ENCODE data around the gene ADGRL4.
A peak's percentile ranks its signal among the peaks of the same experiment; 100 is the strongest.
"Not testable (repeated sequence)": the region's sequence is repeated elsewhere in the genome, so short reads cannot be mapped to it uniquely, and the experiment has no call there.

Gene ADGRL4

DNA sequence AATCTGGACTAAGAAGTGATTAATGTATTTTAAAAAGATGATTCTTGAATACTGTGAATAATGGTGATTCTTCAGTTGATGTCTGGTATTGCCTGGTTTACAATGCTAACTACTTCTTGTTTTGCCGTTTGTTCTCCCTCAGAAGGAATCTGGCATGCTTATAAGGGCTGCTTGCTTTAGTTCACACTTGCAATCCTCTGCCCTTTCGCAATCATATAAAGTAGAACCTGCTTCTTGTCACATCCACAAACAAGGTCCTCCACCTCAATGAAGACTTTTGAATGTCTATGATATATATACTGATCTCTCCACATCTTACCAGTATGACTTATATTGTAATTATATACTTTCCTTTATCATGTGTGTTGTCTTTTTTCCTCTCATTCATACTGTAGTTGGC is 92.6 kb downstream of the ADGRL4 start:
- DNase-seq, result no peak

DNA sequence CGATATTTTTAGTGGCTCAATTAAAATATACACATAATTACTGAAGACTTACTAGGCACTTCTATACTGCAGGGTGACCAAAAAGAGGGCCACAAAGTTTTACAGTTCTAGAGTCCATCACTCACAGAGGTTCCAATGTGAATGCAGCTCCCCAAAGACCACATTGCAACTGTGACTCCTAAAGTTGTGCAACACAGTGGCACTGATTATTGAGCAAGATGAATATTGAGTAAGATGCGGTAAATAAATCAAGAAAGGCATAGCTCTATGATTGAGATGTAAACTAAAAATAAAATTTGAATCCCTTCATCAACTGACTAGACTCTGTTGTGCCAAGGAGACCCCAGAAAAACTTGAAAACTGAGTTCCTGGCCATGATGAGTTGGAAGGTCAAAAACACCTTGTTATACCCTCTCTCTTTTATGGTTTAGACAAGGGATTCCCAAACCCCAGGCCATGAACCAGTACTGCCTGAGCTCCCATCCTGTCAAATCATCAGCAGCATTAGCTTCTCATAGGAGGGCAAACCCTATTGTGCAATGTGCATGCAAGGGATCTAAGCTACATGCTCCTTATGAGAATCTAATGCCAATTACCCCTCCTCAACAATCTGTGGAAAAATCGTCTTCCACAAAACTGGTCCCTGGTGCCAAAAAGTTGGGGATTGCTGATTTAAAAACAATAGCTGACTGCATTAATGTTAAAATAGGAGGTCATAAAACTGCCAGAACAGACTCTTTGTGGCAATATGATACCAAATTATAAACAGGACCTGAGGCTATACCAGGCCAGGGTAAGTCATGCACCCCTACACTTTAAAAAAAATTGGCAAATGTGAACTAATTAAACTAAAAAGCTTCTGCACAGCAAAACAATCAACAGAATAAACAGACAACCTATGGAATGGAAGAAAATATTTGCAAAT is 94.3 kb downstream of the ADGRL4 start:
- DNase-seq, result no peak

DNA sequence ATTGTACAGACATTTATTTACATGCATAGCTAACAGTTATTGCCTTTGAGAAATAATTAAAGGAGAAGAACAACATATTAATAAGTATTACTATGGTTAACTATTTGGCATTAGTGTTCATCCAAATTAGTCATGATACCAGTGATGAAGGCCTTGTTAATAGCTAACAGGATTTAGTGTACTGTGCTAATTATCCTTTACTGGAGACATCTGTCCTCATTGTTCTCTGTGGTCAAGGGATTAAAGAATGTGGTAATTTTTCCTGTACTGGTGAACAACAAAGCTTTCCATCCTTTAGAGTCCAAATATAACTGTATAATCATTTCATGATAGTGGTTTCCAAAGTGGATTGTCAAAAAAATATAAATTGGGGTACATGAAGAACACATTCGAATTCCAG is 103.9 kb downstream of the ADGRL4 start:
- peak; percentile 16 for DNase-seq

DNA sequence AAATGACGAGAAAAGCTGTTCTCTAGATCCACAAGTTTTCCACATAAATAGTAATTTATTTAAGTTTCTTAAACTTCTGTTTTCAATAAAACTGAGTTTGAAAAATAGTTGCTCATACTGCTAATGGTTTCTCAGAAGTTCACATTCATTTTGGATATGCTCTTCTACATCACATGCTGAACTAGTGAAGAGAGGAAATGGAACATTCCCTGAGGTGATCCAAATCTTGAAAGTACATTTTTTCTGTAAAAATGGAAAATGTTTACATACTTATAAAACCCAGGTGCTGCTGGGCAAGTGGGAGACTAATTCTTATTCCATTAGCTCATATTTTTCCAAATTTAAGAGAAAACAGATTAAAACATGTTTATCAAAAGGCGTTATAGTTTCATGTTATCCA is 111.7 kb downstream of the ADGRL4 start:
- DNase-seq, result no peak

DNA sequence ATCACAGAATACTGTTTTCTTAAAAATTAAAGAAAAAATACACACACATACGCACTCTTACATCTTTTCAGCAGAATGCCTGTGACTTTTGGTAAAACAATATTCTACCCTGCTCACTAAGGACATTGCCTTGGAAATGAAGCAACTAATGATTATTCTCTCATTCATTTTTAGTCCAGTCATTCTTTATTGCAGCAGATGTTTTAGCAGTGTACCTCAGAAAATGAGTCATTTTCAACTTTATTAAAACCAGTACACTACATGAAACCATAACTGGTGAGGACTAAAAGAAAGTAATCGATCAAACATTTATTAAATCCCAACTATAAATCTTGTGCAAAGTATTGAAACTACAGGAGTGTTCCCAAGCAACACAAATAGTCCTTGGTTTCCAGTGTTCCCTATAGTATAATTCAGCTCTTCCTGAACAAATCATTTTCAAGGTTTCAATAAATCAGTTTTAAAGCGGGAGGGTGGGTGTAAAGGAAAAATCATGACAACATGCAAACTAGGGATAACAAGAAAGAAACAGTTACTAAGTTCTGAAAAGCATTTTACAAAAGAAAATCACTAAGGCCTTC is 114.2 kb downstream of the ADGRL4 start:
- DNase-seq, result no peak

DNA sequence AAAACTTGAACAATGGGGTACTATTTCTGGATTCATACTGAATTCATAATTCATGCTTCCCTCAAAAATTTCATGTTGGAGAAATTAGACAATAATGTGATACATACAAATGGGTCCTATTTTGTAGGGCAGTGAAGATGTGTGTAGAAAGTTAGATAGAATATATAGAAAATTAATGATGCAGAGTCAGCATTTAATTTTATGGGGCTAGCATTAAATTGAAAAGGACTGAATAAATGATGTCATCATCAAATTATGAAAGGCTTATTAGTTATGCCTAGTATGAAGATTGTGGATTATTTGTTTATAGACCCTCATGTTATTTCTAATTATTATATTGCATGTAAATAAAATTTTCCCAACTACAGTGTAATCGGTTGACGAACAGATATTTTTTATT is 119.1 kb downstream of the ADGRL4 start:
- DNase-seq, result no peak

DNA sequence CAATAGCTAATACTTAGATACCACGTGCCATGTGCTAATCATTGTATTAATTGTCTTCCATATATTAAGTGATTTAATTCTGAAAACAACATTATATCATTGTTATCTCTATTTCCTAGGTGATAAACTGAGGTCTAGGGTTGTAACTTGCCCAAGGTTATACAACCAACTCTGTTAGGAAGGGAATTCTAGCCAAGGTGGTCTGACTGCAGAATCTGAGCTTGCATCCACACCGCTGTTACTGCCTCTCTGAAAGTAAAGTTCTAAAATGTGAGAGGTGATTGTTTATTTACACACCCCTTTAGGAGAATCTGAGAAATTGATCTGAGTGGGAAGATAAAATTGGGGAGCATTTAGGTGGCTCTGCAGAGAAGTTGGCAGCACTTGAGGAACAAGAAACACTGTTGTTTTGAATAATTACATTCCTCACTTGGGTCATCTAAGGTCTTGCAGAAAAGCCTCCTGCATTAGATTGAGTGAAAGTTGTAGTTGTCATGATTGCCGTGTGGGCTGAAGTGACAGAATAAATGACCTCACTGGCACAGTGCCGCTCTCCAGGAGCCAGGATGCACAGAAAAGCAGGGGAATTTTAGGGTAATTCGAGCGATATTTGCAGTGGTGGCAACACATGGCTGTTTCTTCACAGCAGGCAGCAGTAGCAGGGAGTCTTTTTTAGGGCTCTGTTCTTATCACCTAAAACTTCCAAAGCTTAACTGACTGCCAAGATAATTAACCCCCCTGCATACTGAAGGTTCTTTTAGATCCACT is 121.7 kb downstream of the ADGRL4 start:
- no peak for DNase-seq

DNA sequence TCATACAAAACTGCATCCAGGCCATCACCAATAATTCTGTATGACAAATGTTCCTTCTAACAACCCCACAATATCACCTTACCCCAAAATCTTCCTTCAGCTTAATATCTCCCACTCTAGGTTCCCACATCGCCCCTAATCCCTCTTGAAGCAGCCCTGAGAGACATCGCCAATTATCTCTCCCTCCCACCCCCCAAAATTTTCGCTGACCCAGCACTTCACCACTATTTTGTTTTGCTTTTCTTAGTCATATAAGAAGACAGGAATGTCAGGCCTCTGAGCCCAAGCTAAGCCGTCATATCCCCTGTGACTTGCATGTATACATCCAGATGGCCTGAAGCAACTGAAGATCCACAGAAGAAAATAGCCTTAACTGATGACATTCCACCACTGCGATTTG is 126.3 kb downstream of the ADGRL4 start:
- DNase-seq, result no peak

DNA sequence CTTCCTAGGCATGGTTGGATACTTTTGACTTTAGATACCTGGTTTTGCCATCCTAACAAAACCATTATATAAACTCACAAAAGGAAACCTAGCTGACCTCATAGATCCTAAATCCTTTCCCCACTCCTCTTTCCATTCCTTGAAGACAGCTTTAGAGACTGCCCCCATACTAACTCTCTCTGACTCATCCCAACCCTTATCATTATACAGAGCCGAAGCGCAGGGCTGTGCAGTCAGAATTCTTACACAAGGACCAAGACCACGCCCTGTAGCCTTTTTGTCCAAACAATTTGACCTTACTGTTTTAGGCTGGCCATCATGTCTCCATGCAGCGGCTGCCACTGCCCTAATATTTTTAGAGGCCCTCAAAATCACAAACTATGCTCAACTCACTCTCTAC is 130.5 kb downstream of the ADGRL4 start:
- DNase-seq, result not testable (repeated sequence)

DNA sequence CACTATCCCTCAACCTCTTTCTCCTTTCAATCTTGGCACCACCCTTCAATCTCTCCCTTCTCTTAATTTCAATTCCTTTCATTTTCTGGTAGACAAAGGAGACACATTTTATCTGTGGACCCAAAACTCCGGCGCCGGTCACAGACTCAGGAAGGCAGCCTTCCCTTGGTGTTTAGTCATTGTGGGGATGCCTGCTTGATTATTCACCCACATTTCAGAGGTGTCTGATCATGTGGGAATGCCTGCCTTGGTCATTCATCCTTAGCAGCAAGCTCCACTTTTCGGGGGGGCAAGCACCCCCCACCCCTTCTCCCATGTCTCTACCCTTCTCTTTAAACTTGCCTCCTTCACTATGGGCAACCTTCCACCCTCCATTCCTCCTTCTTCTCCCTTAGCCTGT is 133.7 kb downstream of the ADGRL4 start:
- not testable (repeated sequence) for DNase-seq

DNA sequence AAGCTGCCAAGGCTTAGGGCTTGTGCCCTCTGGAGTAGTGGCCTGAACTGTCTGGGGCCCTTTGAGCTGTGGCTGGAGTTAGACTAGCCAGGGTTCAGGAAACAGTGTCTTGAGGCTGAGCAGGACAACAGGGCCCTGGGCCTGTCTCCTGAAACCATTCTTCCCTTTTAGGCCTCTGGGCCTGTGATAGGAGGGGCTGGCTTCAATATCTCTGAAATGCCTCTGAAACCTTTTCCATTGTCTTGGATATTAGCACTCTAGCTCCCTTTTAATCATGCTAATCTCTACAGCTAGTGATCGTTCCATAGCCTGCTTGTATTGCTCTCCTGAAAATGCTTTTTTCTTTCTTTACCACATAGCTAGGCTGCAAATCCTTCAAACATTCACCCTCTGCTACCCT is 135.3 kb downstream of the ADGRL4 start:
- DNase-seq, result no peak

DNA sequence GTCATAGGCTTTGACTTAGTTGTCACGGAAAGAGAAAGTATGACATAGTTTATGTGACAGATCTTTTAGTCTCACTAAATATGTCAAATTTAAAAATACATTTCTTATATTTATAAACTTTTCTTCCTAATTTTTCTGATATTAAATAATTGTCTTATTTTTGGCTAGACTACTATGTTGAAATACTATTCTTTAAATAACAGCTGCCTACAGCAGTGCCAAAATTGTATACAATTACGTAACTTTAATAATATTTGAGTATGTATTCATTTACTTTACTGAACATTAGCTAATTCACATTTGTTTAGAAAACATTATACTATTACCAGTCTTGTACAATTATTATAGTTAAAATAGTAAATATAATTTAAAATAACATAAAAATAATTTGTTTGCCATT is 137.4 kb downstream of the ADGRL4 start:
- DNase-seq, result no peak

DNA sequence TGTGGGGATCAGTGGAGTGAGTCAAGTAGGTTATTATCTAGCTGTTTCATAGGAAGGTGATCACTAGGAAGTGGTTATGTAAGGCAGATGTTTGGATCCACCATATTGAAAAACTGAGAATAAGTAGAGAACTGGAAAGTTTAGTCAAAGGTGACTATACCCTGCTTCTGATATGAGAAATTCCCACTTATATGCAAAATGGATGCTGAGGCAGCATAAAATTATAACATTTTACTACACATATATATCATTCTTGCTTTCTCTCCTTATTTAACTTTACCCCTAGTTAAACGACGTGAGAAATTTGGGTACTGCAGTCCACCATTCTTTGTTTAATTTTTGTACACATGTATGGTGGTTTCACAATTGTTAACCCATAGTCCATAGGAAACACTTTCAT is 142.4 kb downstream of the ADGRL4 start:
- no peak for DNase-seq

DNA sequence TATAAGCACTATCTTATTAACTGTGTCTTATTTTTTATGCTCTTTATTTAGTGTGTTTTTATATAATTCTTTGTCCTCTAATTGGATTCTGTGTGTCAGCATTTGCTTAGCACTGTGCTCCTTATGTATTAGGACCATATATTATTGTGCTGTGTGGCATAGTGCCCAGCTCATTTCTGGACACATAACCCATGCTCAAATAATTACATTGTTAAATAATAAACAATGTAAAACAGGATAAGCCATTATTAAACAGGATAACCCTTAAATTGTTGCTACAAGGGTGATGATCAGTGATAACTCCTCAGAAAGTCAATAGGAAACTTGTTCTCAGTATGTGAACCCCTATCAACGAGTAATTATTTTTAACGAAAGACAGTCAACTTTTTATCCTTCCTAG is 150.4 kb downstream of the ADGRL4 start:
- no peak for DNase-seq

DNA sequence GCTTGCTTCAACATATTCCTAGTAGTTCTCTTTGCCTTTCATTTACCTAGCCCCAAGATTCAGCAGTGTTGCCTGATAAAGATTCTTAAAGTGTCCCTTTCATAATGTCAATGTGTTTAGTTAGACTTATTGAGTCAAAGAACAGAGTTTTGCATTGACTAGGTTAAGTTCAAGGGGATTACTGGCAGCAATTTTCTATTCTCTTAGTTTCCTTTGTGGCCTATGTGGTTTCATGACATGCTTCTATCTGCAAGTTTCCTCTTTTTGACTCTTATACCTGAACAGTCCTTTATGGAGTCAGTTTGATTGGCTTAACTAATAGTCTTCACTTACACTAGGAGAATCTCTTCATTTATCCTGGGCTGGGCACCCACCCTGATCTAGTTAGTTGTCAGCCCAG is 151.3 kb downstream of the ADGRL4 start:
- DNase-seq, result no peak

DNA sequence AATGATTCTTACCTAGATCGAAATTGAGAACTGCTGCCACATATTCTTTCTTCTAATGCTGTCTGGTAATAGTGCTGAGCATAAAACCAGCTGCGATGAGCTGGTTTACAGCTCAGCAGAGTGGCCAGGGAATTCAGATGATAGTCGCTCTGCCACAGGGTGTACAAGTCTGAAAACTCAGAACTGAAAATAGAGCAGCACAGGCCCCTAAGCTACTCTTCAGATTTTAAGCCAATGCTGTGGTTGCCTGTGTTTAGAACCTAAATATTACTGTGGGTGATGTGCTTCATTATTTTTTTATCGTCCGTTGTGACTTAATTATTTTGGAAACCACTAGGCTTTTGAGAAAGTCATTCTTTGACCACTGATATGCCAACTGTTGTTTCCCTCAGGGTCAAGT is 152.0 kb downstream of the ADGRL4 start:
- no peak for DNase-seq

DNA sequence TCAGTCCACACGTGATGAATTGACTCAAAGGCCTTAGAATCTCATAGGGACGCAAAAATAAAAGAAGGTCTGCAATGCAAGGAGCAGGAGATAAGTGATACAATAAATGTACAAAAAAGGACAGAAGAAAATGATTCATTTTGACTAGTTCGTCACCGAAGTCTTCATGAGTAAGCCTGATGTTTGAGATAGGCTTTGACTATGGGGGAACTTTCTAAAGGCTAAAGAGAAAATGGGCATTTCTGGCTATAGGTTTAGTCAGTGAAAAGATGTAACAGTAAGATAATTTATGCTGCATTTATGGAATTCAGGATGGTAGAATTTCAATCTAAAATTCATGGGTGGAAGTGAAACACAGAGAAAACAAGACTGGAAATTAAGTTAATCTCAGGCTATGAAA is 163.0 kb downstream of the ADGRL4 start:
- DNase-seq, result no peak

DNA sequence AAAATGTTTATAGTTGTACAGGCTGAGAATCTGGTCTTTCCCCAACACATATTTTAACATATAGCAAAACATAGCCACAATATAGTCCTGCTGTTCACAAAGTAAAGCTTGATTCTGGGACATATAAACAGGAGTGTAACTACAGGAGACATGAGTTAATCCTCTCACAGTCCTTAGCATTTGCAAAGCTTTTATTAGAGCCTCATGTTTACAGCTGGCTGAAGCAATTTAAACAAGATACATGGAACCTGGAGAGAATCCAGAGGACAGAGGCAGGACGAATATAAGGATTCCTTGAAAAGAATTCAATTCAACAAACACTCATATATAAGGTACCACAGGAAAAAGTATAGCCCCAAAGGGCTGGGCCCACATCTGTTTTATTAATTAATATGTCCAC is 163.4 kb downstream of the ADGRL4 start:
- no peak for DNase-seq

DNA sequence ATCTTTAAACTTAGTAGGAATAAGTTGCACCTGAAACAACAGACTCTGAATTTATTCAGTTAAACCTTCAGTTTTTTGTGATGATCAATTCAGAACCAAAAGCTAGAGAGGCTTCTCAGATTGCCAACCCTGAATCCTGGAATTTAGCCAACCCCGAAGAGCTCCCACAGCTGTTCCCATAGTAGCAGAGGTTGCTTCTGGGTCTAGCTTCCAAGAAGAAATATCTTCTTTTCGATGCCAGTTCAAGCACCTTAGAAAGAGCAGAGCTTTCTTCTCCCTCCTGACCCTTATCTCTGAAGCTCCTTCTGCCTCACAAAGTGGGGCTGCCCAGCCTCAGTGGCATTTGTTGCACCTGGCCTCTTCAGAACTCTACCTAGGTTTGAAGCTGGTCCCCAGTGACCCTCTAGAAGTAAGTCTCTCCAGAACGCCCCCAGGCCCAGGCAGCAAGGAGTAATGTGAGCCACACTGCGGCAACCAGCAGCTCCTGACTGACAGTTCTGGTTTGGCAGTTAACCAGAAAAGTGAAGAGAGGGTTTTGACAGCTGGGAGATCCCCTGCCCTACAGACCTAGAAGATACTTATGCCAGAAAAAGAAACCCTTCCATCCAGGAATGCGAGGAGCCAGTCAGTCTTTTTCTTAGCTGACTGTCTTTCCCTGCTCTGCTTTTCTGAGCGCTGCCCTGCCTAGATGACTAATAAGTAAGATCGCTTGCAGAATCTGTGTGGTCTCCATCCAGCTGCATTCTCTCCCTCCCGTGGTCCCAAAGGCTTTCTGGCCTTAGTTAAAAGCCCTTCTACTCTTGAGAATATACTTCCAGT is 165.9 kb downstream of the ADGRL4 start:
- peak; percentile 45 for DNase-seq
